ENCODE data around the gene OSCP1. TPM values are rescaled to one million over a fixed set of nuclear protein-coding genes. Genes with fewer than 3 reads are reported as not detected.

OSCP1 gene
- polyA plus RNA-seq, 1 of the 3 experiments (the other 2 are of a cell fraction) = 11.9 TPM

- WGBS (ENCODE audit: low lambda C conversion rate) = 26% methylated on average over 5 of the region's 5 CpGs
- TF ChIP-seq GATA2 (CRISPR knock-in tag; IDR thresholded peaks at IDR 0.05) (no peak), NRF1 (IDR thresholded peaks at IDR 0.05; ENCODE audit: low read depth, low read length) (no peak), IRF3 (IDR thresholded peaks at IDR 0.05; ENCODE audit: low read depth, low read length) (no peak), EP300 (IDR thresholded peaks at IDR 0.05; ENCODE audit: borderline replicate concordance in 1 of 2, low read depth in 1 of 2, low read length in 1 of 2) (no peak), RXRA (IDR thresholded peaks at IDR 0.05; ENCODE audit: borderline replicate concordance, low read depth) (no peak), TAF1 (IDR thresholded peaks at IDR 0.05; ENCODE audit: borderline replicate concordance, low read depth, low read length) (no peak), JUND (IDR thresholded peaks at IDR 0.05) (no peak)
- DNase-seq = no peak
- Histone ChIP-seq H3K36me3 (replicated peaks in 1 of 2; ENCODE audit: control insufficient read depth in 1 of 2, insufficient read depth in 2 of 2, low read length in 1 of 2) (no peaks in the 10 kb centered on the region), H3K4me2 (no peak overlapping the region), H3K4me3 (ENCODE audit: low read depth in 2 of 2, low read length in 1 of 2) (no peak overlapping the region), H3K79me2 (ENCODE audit: insufficient read depth) (no peaks in the 10 kb centered on the region), H3K4me1 (ENCODE audit: control insufficient read depth in 1 of 2, insufficient read depth in 2 of 2, low read depth in 1 of 2, low read length in 1 of 2) (no peaks in the 10 kb centered on the region; a peak in 1 of 4 replicates), H2AFZ (ENCODE audit: low read depth) (no peak overlapping the region), H3K9me2 (no peaks in the 10 kb centered on the region), H3K9ac (no peak overlapping the region), H3F3A (replicated peaks; ENCODE audit: insufficient read depth) (no peaks in the 10 kb centered on the region), H4K20me1 (ENCODE audit: insufficient read depth) (no peaks in the 10 kb centered on the region), H3K27me3 (ENCODE audit: insufficient read depth) (no peaks in the 10 kb centered on the region; the same call in 1 of the 2 replicates), H3K9me3 (no peaks in the 10 kb centered on the region), H3K27ac (ENCODE audit: low read depth in 2 of 2, low read length in 1 of 2) (no peak overlapping the region)
- ChIA-PET CTCF (interaction anchor here (1.8 to 5.3 kb wide), 2 partner anchors 22 to 24 kb away, joined by 4 to 34 read pairs; no protein-coding TSS in a partner anchor), POLR2A (no interaction called here)
Measured at GRCh38 chr1:36494971-36495370, 44.7 kb upstream of the OSCP1 start.

- Histone ChIP-seq H3K4me1 (ENCODE audit: control insufficient read depth in 1 of 2, insufficient read depth in 2 of 2, low read depth in 1 of 2, low read length in 1 of 2) (no peaks in the 10 kb centered on the region; a peak in 1 of 4 replicates), H2AFZ (ENCODE audit: low read depth) (no peak overlapping the region), H3K27ac (ENCODE audit: low read depth in 2 of 2, low read length in 1 of 2) (no peak overlapping the region), H3K9ac (no peak overlapping the region), H3K4me3 (ENCODE audit: low read depth in 2 of 2, low read length in 1 of 2) (no peak overlapping the region), H3K4me2 (no peak overlapping the region), H3K36me3 (replicated peaks in 1 of 2; ENCODE audit: control insufficient read depth in 1 of 2, insufficient read depth in 2 of 2, low read length in 1 of 2) (no peaks in the 10 kb centered on the region), H4K20me1 (ENCODE audit: insufficient read depth) (no peaks in the 10 kb centered on the region), H3K9me2 (no peaks in the 10 kb centered on the region), H3K27me3 (ENCODE audit: insufficient read depth) (no peaks in the 10 kb centered on the region; the same call in 1 of the 2 replicates), H3K79me2 (ENCODE audit: insufficient read depth) (no peaks in the 10 kb centered on the region), H3K9me3 (no peaks in the 10 kb centered on the region), H3F3A (replicated peaks; ENCODE audit: insufficient read depth) (no peaks in the 10 kb centered on the region)
- WGBS (ENCODE audit: low lambda C conversion rate) = 70% methylated on average over 9 of the region's 9 CpGs
- ChIA-PET CTCF (no interaction called here), POLR2A (no interaction called here)
- DNase-seq = no peak
- TF ChIP-seq RAD21 (IDR thresholded peaks at IDR 0.05; ENCODE audit: low read length) = no peak
- no peak for TF ChIP-seq USF1 (IDR thresholded peaks at IDR 0.05; ENCODE audit: borderline replicate concordance, low read depth)
- TF ChIP-seq ZBTB33 (IDR thresholded peaks at IDR 0.05; ENCODE audit: borderline replicate concordance, low read depth) = no peak
- no peak for TF ChIP-seq IRF3 (IDR thresholded peaks at IDR 0.05; ENCODE audit: low read depth, low read length)
- TF ChIP-seq USF2 (IDR thresholded peaks at IDR 0.05; ENCODE audit: borderline replicate concordance, low read depth, low read length) = no peak
- no peak for TF ChIP-seq TCF12 (IDR thresholded peaks at IDR 0.05)
- TF ChIP-seq EP300 (IDR thresholded peaks at IDR 0.05; ENCODE audit: borderline replicate concordance in 1 of 2, low read depth in 1 of 2, low read length in 1 of 2) = no peak
- no peak for TF ChIP-seq CHD2 (IDR thresholded peaks at IDR 0.05; ENCODE audit: low read length, partially characterized antibody)
Measured at GRCh38 chr1:36493524-36493923, 43.3 kb upstream of the OSCP1 start.

All from SK-N-SH (cell line).